ENCODE results near the gene ABHD12B. TPM values are rescaled to one million over a fixed set of nuclear protein-coding genes. Genes with fewer than 3 reads are reported as not detected.

Gene ABHD12B
- total and polyA plus RNA-seq, 9 of the 15 experiments (the other 6 are each of a cell fraction or from before 2014, with no cell fraction given), result not detected

- WGBS (ENCODE audit: insufficient coverage, low coverage, missing lambda C conversion rate), result 4% methylated on average over 25 of the region's 26 CpGs
- peak overlapping the region; percentile 79 to 96 for H3K9ac ChIP-seq (ENCODE audit: insufficient read depth in 1 of 2, low read depth in 2 of 2, low read length in 2 of 2)
- H4K20me1 ChIP-seq (replicated peaks; ENCODE audit: control insufficient read depth, insufficient read depth, low read length), result no peaks in the 10 kb centered on the region
- H3K9me1 ChIP-seq (ENCODE audit: control insufficient read depth, insufficient read depth, low read length), result no peaks in the 10 kb centered on the region
- BruUV-seq (replicated peaks), result TSS peak; percentile 48
- ChIA-PET POLR2A (interaction anchor here (0.6 to 1.2 kb wide), 3 partner anchors 11 to 614 kb away, joined by 3 to 4 read pairs (median 4); no protein-coding TSS in a partner anchor), CTCF (ENCODE audit: low intra/inter-chr PET ratio) (no interaction called here)
- no peaks in the 10 kb centered on the region for H3K27me3 ChIP-seq (ENCODE audit: control insufficient read depth in 2 of 2, insufficient read depth in 2 of 2, low read length in 2 of 2)
- peak overlapping the region; percentile 79 for H3K4me2 ChIP-seq (ENCODE audit: insufficient read depth, low read length)
- FAIRE-seq (no peak), ATAC-seq (peak; percentile 71), DNase-seq (ENCODE audit: extremely low read depth in 1 of 4, low spot score in 3 of 4) (peak; percentile 21 to 54 (median 40))
- H3K4me1 ChIP-seq (replicated peaks in 1 of 2; ENCODE audit: control insufficient read depth in 2 of 2, insufficient read depth in 2 of 2, low read length in 2 of 2), result peaks cover 0 to 18% of the 10 kb centered on the region in 2 experiments; a peak in 3 of 5 replicates
- in situ Hi-C loops (cut with MboI) (no loop called here), intact Hi-C loops (cut with micrococcal nuclease) (no loop called here)
- H3K36me3 ChIP-seq (ENCODE audit: control insufficient read depth, insufficient read depth, low read length), result peaks cover 9% of the 10 kb centered on the region; the same call in 2 of the 3 replicates
- peak overlapping the region; percentile 88 for H2AFZ ChIP-seq (ENCODE audit: low read depth, low read length)
- peaks cover 16% of the 10 kb centered on the region; the same call in 2 of the 3 replicates for H3K79me2 ChIP-seq (ENCODE audit: control insufficient read depth, insufficient read depth, low read length)
- no peaks in the 10 kb centered on the region for H3K9me3 ChIP-seq (replicated peaks; ENCODE audit: control insufficient read depth, insufficient read depth, low read depth, low read length)
- peak overlapping the region; percentile 64 for H3K27ac ChIP-seq (ENCODE audit: extremely low read depth, low read depth, low read length)
- H3K4me3 ChIP-seq, result peak overlapping the region; percentile 67
- TF ChIP-seq ZBTB7A (IDR thresholded peaks at IDR 0.05; ENCODE audit: borderline replicate concordance, control insufficient read depth, low read depth, low read length) (peak; percentile 61; the same call in 1 of the 2 replicates), RNF2 (IDR thresholded peaks at IDR 0.05) (no peak), ZNF707 (CRISPR knock-in tag; conservative IDR thresholded peaks at IDR 0.05) (no peak), ELF1 (tag; IDR thresholded peaks at IDR 0.05) (no peak), RFX5 (IDR thresholded peaks at IDR 0.05; ENCODE audit: low read depth, low read length) (no peak), POLR2G (IDR thresholded peaks at IDR 0.05; ENCODE audit: low read depth, low read length) (0 out of 2 replicates have a peak, but pooled peaks have one; percentile 10), STAT5A (IDR thresholded peaks at IDR 0.05; ENCODE audit: borderline replicate concordance, low read length) (no peak), ZNF444 (CRISPR knock-in tag; IDR thresholded peaks at IDR 0.05) (no peak), EP300 (IDR thresholded peaks at IDR 0.05; ENCODE audit: low read length) (no peak), THAP7 (CRISPR knock-in tag; IDR thresholded peaks at IDR 0.05) (no peak), TFAP4 (CRISPR knock-in tag; IDR thresholded peaks at IDR 0.05; ENCODE audit: borderline replicate concordance) (no peak), GATA2 (CRISPR knock-in tag; IDR thresholded peaks at IDR 0.05) (0 out of 2 replicates have a peak, but pooled peaks have one; percentile 8), EGR1 (conservative IDR thresholded peaks at IDR 0.05) (peak; percentile 67), ZNF311 (CRISPR knock-in tag; IDR thresholded peaks at IDR 0.05) (no peak)
- TF ChIP-seq, protein P1, sequence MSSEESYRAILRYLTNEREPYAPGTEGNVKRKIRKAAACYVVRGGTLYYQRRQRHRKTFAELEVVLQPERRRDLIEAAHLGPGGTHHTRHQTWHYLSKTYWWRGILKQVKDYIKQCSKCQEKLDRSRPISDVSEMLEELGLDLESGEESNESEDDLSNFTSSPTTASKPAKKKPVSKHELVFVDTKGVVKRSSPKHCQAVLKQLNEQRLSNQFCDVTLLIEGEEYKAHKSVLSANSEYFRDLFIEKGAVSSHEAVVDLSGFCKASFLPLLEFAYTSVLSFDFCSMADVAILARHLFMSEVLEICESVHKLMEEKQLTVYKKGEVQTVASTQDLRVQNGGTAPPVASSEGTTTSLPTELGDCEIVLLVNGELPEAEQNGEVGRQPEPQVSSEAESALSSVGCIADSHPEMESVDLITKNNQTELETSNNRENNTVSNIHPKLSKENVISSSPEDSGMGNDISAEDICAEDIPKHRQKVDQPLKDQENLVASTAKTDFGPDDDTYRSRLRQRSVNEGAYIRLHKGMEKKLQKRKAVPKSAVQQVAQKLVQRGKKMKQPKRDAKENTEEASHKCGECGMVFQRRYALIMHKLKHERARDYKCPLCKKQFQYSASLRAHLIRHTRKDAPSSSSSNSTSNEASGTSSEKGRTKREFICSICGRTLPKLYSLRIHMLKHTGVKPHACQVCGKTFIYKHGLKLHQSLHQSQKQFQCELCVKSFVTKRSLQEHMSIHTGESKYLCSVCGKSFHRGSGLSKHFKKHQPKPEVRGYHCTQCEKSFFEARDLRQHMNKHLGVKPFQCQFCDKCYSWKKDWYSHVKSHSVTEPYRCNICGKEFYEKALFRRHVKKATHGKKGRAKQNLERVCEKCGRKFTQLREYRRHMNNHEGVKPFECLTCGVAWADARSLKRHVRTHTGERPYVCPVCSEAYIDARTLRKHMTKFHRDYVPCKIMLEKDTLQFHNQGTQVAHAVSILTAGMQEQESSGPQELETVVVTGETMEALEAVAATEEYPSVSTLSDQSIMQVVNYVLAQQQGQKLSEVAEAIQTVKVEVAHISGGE (CRISPR knock-in tag; IDR thresholded peaks at IDR 0.05), result 0 out of 6 replicates have a peak, but pooled peaks of 1 of the 3 experiments have one; percentile 18
Measured at GRCh38 chr14:50943261-50943942, 71.5 kb downstream of the ABHD12B start.
